Measurements from ENCODE around the gene AKR1C8.
"Not testable (repeated sequence)": the region's sequence is repeated elsewhere in the genome, so short reads cannot be mapped to it uniquely, and the experiment has no call there.

DNA sequence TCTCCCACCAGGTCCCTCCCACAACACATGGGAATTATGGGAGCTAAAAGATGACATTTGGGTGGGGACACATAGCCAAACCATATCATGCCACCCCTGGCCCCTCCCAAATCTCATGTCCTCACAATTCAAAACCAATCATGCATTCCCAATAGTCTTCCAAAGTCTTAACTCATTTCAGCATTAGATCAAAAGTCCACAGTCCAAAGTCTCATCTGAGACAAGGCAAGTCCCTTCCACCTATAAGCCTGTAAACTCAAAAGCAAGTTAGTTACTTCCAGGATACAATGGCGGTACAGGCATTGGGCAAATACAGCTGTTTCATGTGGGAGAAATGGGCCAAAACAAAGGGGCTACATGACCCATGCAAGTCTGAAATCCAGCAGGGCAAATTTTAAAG, 24.8 kb upstream of the AKR1C8 start:
- not testable (repeated sequence) for TF ChIP-seq POLR2AphosphoS5 (IDR thresholded peaks at IDR 0.05); RAD21 (conservative IDR thresholded peaks at IDR 0.05); MXI1 (conservative IDR thresholded peaks at IDR 0.05; ENCODE audit: poor library complexity, severe bottlenecking); TAF1 (IDR thresholded peaks at IDR 0.05; ENCODE audit: low read depth)
- TF ChIP-seq, protein P1, sequence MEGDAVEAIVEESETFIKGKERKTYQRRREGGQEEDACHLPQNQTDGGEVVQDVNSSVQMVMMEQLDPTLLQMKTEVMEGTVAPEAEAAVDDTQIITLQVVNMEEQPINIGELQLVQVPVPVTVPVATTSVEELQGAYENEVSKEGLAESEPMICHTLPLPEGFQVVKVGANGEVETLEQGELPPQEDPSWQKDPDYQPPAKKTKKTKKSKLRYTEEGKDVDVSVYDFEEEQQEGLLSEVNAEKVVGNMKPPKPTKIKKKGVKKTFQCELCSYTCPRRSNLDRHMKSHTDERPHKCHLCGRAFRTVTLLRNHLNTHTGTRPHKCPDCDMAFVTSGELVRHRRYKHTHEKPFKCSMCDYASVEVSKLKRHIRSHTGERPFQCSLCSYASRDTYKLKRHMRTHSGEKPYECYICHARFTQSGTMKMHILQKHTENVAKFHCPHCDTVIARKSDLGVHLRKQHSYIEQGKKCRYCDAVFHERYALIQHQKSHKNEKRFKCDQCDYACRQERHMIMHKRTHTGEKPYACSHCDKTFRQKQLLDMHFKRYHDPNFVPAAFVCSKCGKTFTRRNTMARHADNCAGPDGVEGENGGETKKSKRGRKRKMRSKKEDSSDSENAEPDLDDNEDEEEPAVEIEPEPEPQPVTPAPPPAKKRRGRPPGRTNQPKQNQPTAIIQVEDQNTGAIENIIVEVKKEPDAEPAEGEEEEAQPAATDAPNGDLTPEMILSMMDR (IDR thresholded peaks at IDR 0.05; ENCODE audit: poor library complexity, severe bottlenecking), result not testable (repeated sequence)
